HEK293 (cell line): ENCODE data around the gene FFAR2.
A peak's percentile ranks its signal among the peaks of the same experiment; 100 is the strongest.

ENCODE experiments used
- CTCF ChIA-PET: fragments of 350-600 bp; formaldehyde crosslinking; extraction: SDS; loops from one replicate; lab custom pipeline; 2021; ENCODE audit warnings: antibody characterized with exemption; lab: Yijun Ruan, JAX
- POLR2A ChIA-PET: fragments of 300-600 bp; formaldehyde crosslinking; extraction: SDS; loops from one replicate; lab custom pipeline; 2020; ENCODE audit warnings: antibody characterized with exemption, inconsistent platforms; lab: Yijun Ruan, JAX
- H3K27ac ChIP-seq: fragments of 200-500 bp; sonication (Bioruptor generic); 2 replicates; pipeline ENCODE4 v1.5.1; 2014; ENCODE audit warnings: low read depth, low read length, control low read depth, inconsistent platforms; ENCODE audit errors: extremely low read depth
- H3K36me3 ChIP-seq, 2 experiments: fragments of 200-500 bp in 1 of 2; sonication (Bioruptor generic) in 1 of 2; 1 replicate in 1 of 2; 2 replicates in 1 of 2; pipeline ENCODE4 v1.5.1; 2014 to 2017; ENCODE audit warnings: inconsistent platforms in 2 of 2, low read length in 2 of 2; ENCODE audit not compliant: control insufficient read depth in 2 of 2, insufficient read depth in 1 of 2
- H3K4me1 ChIP-seq: fragments of 200-500 bp; sonication (Bioruptor generic); 2 replicates; pipeline ENCODE4 v1.5.1; 2014; ENCODE audit warnings: mild to moderate bottlenecking, low read length, inconsistent platforms; ENCODE audit not compliant: control insufficient read depth, insufficient read depth
- H3K4me3 ChIP-seq: 2 replicates; pipeline ENCODE4 v1.5.1; 2011; ENCODE audit warnings: low read depth, mild to moderate bottlenecking, control low read depth, low read length, moderate library complexity
- H3K9me3 ChIP-seq: fragments of 200-500 bp; sonication (Bioruptor generic); 2 replicates; pipeline ENCODE4 v1.5.1; 2014; ENCODE audit warnings: low read depth, low read length, inconsistent platforms; ENCODE audit not compliant: control insufficient read depth, insufficient read depth
- PBX3 ChIP-seq: sonication (generic); formaldehyde crosslinking; IDR thresholded peaks from 2 replicates; pipeline ENCODE4 v1.8.1; 2022; ENCODE audit warnings: mild to moderate bottlenecking, moderate library complexity, missing genetic modification reagents
- SP2 ChIP-seq: fragments of 450-650 bp; formaldehyde crosslinking; IDR thresholded peaks from 2 replicates; pipeline ENCODE4 v1.5.1; 2016; ENCODE audit warnings: missing biosample characterization, missing genetic modification characterization
- SP7 ChIP-seq: fragments of 450-650 bp; formaldehyde crosslinking; IDR thresholded peaks from 2 replicates; pipeline ENCODE4 v1.5.1; 2016; ENCODE audit warnings: missing biosample characterization, missing genetic modification characterization
- ZBTB10 ChIP-seq: fragments of 450-650 bp; formaldehyde crosslinking; IDR thresholded peaks from 2 replicates; pipeline ENCODE4 v1.5.1; 2016; ENCODE audit warnings: missing biosample characterization, missing genetic modification characterization
- ZBTB20 ChIP-seq: fragments of 450-650 bp; formaldehyde crosslinking; IDR thresholded peaks from 2 replicates; pipeline ENCODE4 v1.5.1; 2016; ENCODE audit warnings: missing biosample characterization, missing genetic modification characterization
- ZFP3 ChIP-seq: fragments of 450-650 bp; formaldehyde crosslinking; IDR thresholded peaks from 2 replicates; pipeline ENCODE4 v1.5.1; 2016; ENCODE audit warnings: low read depth, missing biosample characterization, missing genetic modification characterization
- ZFP69B ChIP-seq: fragments of 450-650 bp; formaldehyde crosslinking; IDR thresholded peaks from 2 replicates; pipeline ENCODE4 v1.5.1; 2016; ENCODE audit warnings: missing biosample characterization, missing genetic modification characterization
- ZIC2 ChIP-seq: fragments of 450-650 bp; formaldehyde crosslinking; IDR thresholded peaks from 2 replicates; pipeline ENCODE4 v1.5.1; 2016; ENCODE audit warnings: missing biosample characterization, missing genetic modification characterization
- ZNF138 ChIP-seq: fragments of 450-650 bp; formaldehyde crosslinking; IDR thresholded peaks from 2 replicates; pipeline ENCODE4 v1.5.1; 2016; ENCODE audit warnings: missing biosample characterization, missing genetic modification characterization, borderline replicate concordance
- ZNF169 ChIP-seq: fragments of 450-650 bp; formaldehyde crosslinking; IDR thresholded peaks from 2 replicates; pipeline ENCODE4 v1.5.1; 2016; ENCODE audit warnings: missing biosample characterization, missing genetic modification characterization
- ZNF214 ChIP-seq: fragments of 450-650 bp; formaldehyde crosslinking; IDR thresholded peaks from 2 replicates; pipeline ENCODE4 v1.5.1; 2017; ENCODE audit warnings: missing biosample characterization, mild to moderate bottlenecking, missing genetic modification characterization, borderline replicate concordance
- ZNF248 ChIP-seq: fragments of 450-650 bp; formaldehyde crosslinking; IDR thresholded peaks from 2 replicates; pipeline ENCODE4 v1.5.1; 2017; ENCODE audit warnings: missing biosample characterization, missing genetic modification characterization
- ZNF302 ChIP-seq: fragments of 450-650 bp; formaldehyde crosslinking; IDR thresholded peaks from 2 replicates; pipeline ENCODE4 v1.5.1; 2016; ENCODE audit warnings: missing biosample characterization, missing genetic modification characterization, low read depth
- ZNF433 ChIP-seq: fragments of 450-650 bp; formaldehyde crosslinking; IDR thresholded peaks from 2 replicates; pipeline ENCODE4 v1.5.1; 2016; ENCODE audit warnings: missing biosample characterization, missing genetic modification characterization, low read depth
- ZNF510 ChIP-seq: fragments of 450-650 bp; formaldehyde crosslinking; IDR thresholded peaks from 2 replicates; pipeline ENCODE4 v1.5.1; 2018; ENCODE audit warnings: mild to moderate bottlenecking, missing genetic modification characterization, missing biosample characterization; ENCODE audit not compliant: insufficient replicate concordance
- ZNF555 ChIP-seq: fragments of 450-650 bp; formaldehyde crosslinking; conservative IDR thresholded peaks from 2 replicates; pipeline ENCODE4 v1.5.1; 2017; ENCODE audit warnings: missing biosample characterization, mild to moderate bottlenecking, missing genetic modification characterization, inconsistent platforms
- ZNF561 ChIP-seq: fragments of 450-650 bp; IDR thresholded peaks from 2 replicates; pipeline ENCODE4 v1.5.1; 2018; ENCODE audit warnings: missing biosample characterization, missing genetic modification characterization, borderline replicate concordance
- ZNF692 ChIP-seq: fragments of 450-650 bp; formaldehyde crosslinking; IDR thresholded peaks from 2 replicates; pipeline ENCODE4 v1.5.1; 2016; ENCODE audit warnings: missing biosample characterization, missing genetic modification characterization
- ZNF830 ChIP-seq: fragments of 450-650 bp; IDR thresholded peaks from 2 replicates; pipeline ENCODE4 v1.5.0; 2018; ENCODE audit warnings: missing biosample characterization, missing genetic modification characterization, low read depth, mild to moderate bottlenecking, moderate library complexity

FFAR2 gene

GRCh38 chr19:35484252-35485036, 36.4 kb downstream of the FFAR2 start:
- H3K4me3 ChIP-seq, result no peak overlapping the region
- peaks cover 3% of the 10 kb centered on the region; the same call in 1 of the 2 replicates for H3K9me3 ChIP-seq
- H3K27ac ChIP-seq, result no peak overlapping the region
- ChIA-PET POLR2A (no interaction called here), CTCF (interaction anchor here (0.6 to 5.4 kb wide), 6 partner anchors 11 to 131 kb away, joined by 3 to 34 read pairs (median 5); no protein-coding TSS in a partner anchor)
- H3K4me1 ChIP-seq, result peaks cover 8% of the 10 kb centered on the region
- TF ChIP-seq PBX3 (CRISPR knock-in tag) (no peak), ZBTB10 (no peak), ZNF692 (tag by site-specific recombination) (0 out of 2 replicates have a peak, but pooled peaks have one; percentile 21), ZFP69B (0 out of 2 replicates have a peak, but pooled peaks have one; percentile 41), ZNF169 (tag by site-specific recombination) (no peak), SP2 (tag by site-specific recombination) (no peak), ZNF138 (tag by site-specific recombination) (no peak), ZNF302 (tag by site-specific recombination) (no peak), ZBTB20 (tag by site-specific recombination) (peak; percentile 57)
- no peaks in the 10 kb centered on the region; a peak in 1 of 3 replicates for H3K36me3 ChIP-seq

- peaks cover 3% of the 10 kb centered on the region; the same call in 1 of the 2 replicates for H3K9me3 ChIP-seq
- peaks cover 7% of the 10 kb centered on the region; the same call in 1 of the 2 replicates for H3K4me1 ChIP-seq
- H3K36me3 ChIP-seq, result no peaks in the 10 kb centered on the region
- no peak overlapping the region for H3K27ac ChIP-seq
- ChIA-PET CTCF (interaction anchor here (0.6 to 5.4 kb wide), 12 partner anchors 9 to 372 kb away, joined by 3 to 63 read pairs (median 5); no protein-coding TSS in a partner anchor), POLR2A (interaction anchor here (0.6 to 1.4 kb wide), 4 partner anchors 9 to 328 kb away, joined by 3 to 5 read pairs (median 5); no protein-coding TSS in a partner anchor)
- no peak overlapping the region for H3K4me3 ChIP-seq
- no peak for TF ChIP-seq ZNF433 (tag by site-specific recombination)
- TF ChIP-seq SP7 (tag by site-specific recombination), result no peak
- TF ChIP-seq ZFP3 (tag by site-specific recombination), result no peak
- TF ChIP-seq ZNF510 (tag by site-specific recombination), result no peak
- TF ChIP-seq ZNF561 (tag by site-specific recombination), result no peak
- no peak for TF ChIP-seq ZNF214
- no peak for TF ChIP-seq ZIC2 (tag by site-specific recombination)
- no peak for TF ChIP-seq ZNF555 (tag by site-specific recombination)
- TF ChIP-seq ZNF830, result no peak
- no peak for TF ChIP-seq ZNF248
Measured at GRCh38 chr19:35486268-35486708, 38.2 kb downstream of the FFAR2 start.
